Bronchial epithelial cell (primary cell): ENCODE results near the gene AMMECR1. TPM values are rescaled to one million over a fixed set of nuclear protein-coding genes. Genes with fewer than 3 reads are reported as not detected.
A peak's percentile ranks its signal among the peaks of the same experiment; 100 is the strongest.

Source experiments
- DNase-seq: peaks from one replicate; pipeline ENCODE4 v3.0.0-alpha.2; 2010; ENCODE audit warnings: low read depth
- FAIRE-seq: peaks from 2 replicates; lab custom pipeline; 2011; peaks lifted over from hg19 to GRCh38; lab: Jason Lieb, UNC
- H3K27me3 ChIP-seq: 2 replicates; pipeline ENCODE4 v1.5.1; 2011; ENCODE audit warnings: low read length; ENCODE audit not compliant: control insufficient read depth, insufficient read depth
- H3K36me3 ChIP-seq: 2 replicates; pipeline ENCODE4 v1.5.1; 2011; ENCODE audit warnings: low read length; ENCODE audit not compliant: control insufficient read depth, insufficient read depth
- H3K4me3 ChIP-seq: 2 replicates; pipeline ENCODE4 v1.5.1; 2011; ENCODE audit warnings: mild to moderate bottlenecking, low read depth, low read length, control low read depth
- total RNA-seq: library from RNA; depleted of rRNA; stranded (reverse); fragments of >200 nt; gene quantifications from 2 replicates; pipeline ENCODE4 v1.2.1, GENCODE V29; 2014
- TF ChIP-seq, protein P1 (sequence below): IDR thresholded peaks from 2 replicates; pipeline ENCODE4 v1.5.1; 2011; ENCODE audit warnings: mild to moderate bottlenecking, moderate library complexity, low read length, control low read depth, inconsistent platforms; ENCODE audit not compliant: insufficient read depth, severe bottlenecking

AMMECR1 gene
- total RNA-seq, 1 donor from 2014 or later: 19.0 TPM

DNA sequence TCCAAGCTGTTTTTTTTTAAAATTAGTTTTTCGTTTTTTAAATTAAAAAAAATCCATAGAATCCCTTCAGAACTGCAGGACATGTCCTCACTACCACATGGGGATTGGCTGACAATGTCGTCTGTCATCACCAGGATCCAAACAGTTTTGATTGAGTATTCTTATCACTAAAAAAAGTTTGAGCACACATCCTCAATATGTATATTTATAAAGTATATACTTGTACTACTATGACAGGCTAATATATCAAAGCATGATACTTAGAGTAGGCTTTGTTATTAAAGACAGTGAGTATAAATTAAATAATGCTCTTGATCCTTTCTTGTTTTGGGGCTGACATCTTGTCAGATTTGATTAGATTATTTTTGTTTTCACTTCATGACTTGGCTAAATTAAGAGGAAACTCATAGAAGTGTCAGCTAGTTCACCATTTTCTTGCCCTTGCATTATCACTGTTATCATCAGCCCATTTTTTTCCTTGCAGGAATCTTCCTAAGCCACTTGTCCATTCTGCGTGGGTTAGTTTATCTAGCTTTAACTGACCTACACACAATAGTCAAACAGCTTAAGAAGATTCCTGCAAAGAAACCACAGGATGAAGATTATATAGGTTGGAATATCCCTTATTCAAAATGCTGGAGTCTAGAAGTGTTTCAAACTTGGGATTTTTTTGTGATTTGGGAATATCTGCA lies 92.8 kb downstream of the AMMECR1 start:
- Histone ChIP-seq H3K36me3 (no peaks in the 10 kb centered on the region), H3K27me3 (no peaks in the 10 kb centered on the region), H3K4me3 (no peak overlapping the region)
- DNase-seq: no peak
- TF ChIP-seq, protein P1, sequence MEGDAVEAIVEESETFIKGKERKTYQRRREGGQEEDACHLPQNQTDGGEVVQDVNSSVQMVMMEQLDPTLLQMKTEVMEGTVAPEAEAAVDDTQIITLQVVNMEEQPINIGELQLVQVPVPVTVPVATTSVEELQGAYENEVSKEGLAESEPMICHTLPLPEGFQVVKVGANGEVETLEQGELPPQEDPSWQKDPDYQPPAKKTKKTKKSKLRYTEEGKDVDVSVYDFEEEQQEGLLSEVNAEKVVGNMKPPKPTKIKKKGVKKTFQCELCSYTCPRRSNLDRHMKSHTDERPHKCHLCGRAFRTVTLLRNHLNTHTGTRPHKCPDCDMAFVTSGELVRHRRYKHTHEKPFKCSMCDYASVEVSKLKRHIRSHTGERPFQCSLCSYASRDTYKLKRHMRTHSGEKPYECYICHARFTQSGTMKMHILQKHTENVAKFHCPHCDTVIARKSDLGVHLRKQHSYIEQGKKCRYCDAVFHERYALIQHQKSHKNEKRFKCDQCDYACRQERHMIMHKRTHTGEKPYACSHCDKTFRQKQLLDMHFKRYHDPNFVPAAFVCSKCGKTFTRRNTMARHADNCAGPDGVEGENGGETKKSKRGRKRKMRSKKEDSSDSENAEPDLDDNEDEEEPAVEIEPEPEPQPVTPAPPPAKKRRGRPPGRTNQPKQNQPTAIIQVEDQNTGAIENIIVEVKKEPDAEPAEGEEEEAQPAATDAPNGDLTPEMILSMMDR: no peak
- no peak for FAIRE-seq

DNA sequence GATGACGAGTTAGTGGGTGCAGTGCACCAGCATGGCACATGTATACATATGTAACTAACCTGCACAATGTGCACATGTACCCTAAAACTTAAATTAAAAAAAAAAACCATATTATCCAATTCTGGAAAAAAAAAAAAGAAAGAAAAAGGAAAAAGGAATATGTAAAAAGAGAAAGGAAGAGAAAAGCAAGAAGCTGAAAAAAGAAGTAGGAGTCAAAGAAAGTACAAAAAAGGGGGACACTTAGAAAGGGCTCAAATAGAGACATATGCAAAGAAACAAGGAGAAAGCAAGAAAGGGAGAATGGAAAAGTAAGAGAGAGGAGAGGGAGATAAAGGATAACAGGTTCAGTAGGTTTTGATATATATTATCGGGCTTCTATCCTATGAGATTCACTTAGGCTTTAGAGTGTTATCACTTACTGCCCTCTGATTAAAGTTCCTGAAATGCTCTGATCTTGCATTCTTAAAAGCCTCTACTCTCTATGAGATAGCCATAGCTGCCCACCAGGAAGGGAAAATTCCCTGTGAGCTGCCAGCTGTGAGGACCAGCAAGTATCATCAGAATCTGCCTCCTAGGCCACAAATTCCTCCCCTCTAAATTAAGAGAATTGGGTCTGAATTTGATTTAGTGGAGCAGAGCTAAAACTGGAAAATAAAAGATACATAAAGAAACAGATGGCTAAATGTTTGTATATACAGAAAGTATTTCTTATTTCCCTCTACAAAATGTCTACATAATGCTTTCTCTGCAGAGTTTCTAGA lies 95.2 kb downstream of the AMMECR1 start:
- DNase-seq (no peak), FAIRE-seq (no peak)
- Histone ChIP-seq H3K4me3 (no peak overlapping the region), H3K27me3 (no peaks in the 10 kb centered on the region), H3K36me3 (no peaks in the 10 kb centered on the region)
- TF ChIP-seq, protein P1: no peak

DNA sequence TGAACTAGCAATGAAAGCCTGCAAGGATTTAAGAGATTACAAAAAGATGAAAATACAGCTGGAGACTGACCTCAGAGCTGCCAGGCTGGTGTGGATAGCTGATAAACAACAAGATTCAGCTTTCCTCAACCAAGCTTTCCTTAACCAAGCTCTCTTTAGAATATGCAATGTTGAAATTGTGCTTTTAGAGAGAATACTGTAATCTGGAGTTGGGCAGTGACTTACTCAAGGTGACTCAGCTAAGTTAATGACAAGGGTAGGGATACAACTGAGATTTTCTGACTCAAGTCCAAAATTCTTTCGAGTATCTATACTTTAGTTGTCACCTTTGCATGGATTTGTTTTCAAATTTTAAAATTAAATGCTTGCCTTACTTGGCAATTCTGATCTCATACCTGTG lies 98.0 kb downstream of the AMMECR1 start:
- H3K36me3 ChIP-seq: no peaks in the 10 kb centered on the region
- no peak overlapping the region for H3K4me3 ChIP-seq
- H3K27me3 ChIP-seq: no peaks in the 10 kb centered on the region
- peak; percentile 63 for DNase-seq
- no peak for FAIRE-seq
- TF ChIP-seq, protein P1: no peak

DNA sequence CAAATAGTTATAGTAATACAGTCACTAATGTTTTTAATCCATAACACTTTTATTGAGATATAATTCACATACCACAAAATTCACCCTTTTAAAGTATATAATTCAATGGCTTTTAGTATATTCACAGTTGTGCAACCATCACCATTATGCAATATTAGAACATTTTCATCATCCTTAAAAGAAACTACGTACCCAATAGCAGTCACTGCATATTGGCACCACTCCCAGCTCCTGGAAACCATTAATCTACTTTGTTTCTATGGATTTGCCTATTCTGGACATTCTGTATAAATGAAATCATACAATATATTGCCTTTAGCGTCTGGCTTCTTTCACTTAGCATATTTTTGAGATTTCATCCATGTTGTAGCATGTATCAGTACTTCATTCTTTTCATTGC lies 99.3 kb downstream of the AMMECR1 start:
- Histone ChIP-seq H3K36me3 (no peaks in the 10 kb centered on the region), H3K4me3 (no peak overlapping the region), H3K27me3 (no peaks in the 10 kb centered on the region)
- FAIRE-seq (no peak), DNase-seq (peak; percentile 60)
- TF ChIP-seq, protein P1: no peak

DNA sequence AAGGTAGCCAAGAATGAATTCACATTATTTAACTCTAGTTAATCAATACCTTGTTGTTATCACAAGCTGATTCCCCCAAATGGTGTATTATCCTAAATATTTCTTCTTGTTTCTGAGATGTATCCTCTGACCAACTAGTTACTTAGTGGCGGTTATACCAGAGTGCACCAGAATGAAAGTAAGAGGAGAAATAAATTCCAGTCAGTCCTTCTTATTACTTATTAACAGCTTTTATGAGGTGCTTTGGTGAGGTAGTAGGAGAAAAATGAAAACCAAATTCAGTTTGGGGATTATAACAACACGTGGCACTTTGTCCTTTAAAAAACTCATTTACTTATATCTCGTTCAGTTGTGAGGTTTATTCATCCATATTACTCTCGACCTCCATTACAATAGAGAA lies 101.9 kb downstream of the AMMECR1 start:
- H3K4me3 ChIP-seq: no peak overlapping the region
- DNase-seq: no peak
- no peak for FAIRE-seq
- H3K36me3 ChIP-seq: no peaks in the 10 kb centered on the region
- TF ChIP-seq, protein P1: no peak
- no peaks in the 10 kb centered on the region for H3K27me3 ChIP-seq
